GM21619 (cell line): ENCODE data around the gene VMO1.

Experiments used
- ATAC-seq: cut with Tn5 transposase; IDR thresholded peaks from one replicate; pipeline ENCODE4 v1.9.1; 2021; ENCODE audit not compliant: unreplicated experiment

The VMO1 gene

GRCh38 chr17:4800462-4801196 is 14.5 kb upstream of the VMO1 start:
- no peak for ATAC-seq

- ATAC-seq: no peak
Measured at GRCh38 chr17:4796552-4796920, 10.4 kb upstream of the VMO1 start.

GRCh38 chr17:4795168-4795567 is 9.0 kb upstream of the VMO1 start:
- ATAC-seq: no peak

- ATAC-seq: no peak
Measured at GRCh38 chr17:4790705-4791088, 4.5 kb upstream of the VMO1 start.

- ATAC-seq: peak; percentile 67
Measured at GRCh38 chr17:4789951-4790704, 4.0 kb upstream of the VMO1 start.

GRCh38 chr17:4789701-4789950 is 3.5 kb upstream of the VMO1 start:
- peak; percentile 36 for ATAC-seq

- ATAC-seq: no peak
Measured at GRCh38 chr17:4788807-4789700, 2.9 kb upstream of the VMO1 start, which contains the start of gene GLTPD2. Gene GLTPD2, plus strand, starts transcription at chr17:4788964. Its CDS starts 48 bp downstream, at chr17:4789012.

GRCh38 chr17:4788159-4788806 is 2.1 kb upstream of the VMO1 start:
- ATAC-seq: no peak

- no peak for ATAC-seq
Measured at GRCh38 chr17:4786516-4786915, 352 bp upstream of the VMO1 start.

GRCh38 chr17:4785311-4786105 is 656 bp downstream of the VMO1 start:
- no peak for ATAC-seq

GRCh38 chr17:4782652-4783051 is 3.5 kb downstream of the VMO1 start:
- no peak for ATAC-seq

- ATAC-seq: no peak
Measured at GRCh38 chr17:4780325-4780955, 5.7 kb downstream of the VMO1 start.

GRCh38 chr17:4777969-4778760 is 8.0 kb downstream of the VMO1 start:
- no peak for ATAC-seq

GRCh38 chr17:4772235-4772613 is 13.9 kb downstream of the VMO1 start:
- no peak for ATAC-seq

GRCh38 chr17:4771519-4772234 is 14.5 kb downstream of the VMO1 start, which contains the start of gene TM4SF5:
Gene TM4SF5, plus strand, starts transcription at chr17:4771886. Its CDS starts 37 bp downstream, at chr17:4771923.
- no peak for ATAC-seq

GRCh38 chr17:4769628-4770027 is 16.5 kb downstream of the VMO1 start:
- no peak for ATAC-seq

GRCh38 chr17:4768298-4768697 is 17.9 kb downstream of the VMO1 start:
- ATAC-seq: no peak

GRCh38 chr17:4766723-4767122 is 19.4 kb downstream of the VMO1 start:
- ATAC-seq: no peak
